HG03097 (cell line): ENCODE measurements around the gene CDX2.

Source experiments
- ATAC-seq: cut with Tn5 transposase; IDR thresholded peaks from one replicate; pipeline ENCODE4 v1.9.1; 2021; ENCODE audit not compliant: unreplicated experiment, low FRiP score

Gene CDX2

GRCh38 chr13:27919934-27920676 is 49.0 kb downstream of the CDX2 start, which contains the start of gene PDX1:
Gene PDX1 (plus strand): TSS chr13:27920000. CDS start chr13:27920139, 139 bp downstream.
- ATAC-seq = no peak

DNA sequence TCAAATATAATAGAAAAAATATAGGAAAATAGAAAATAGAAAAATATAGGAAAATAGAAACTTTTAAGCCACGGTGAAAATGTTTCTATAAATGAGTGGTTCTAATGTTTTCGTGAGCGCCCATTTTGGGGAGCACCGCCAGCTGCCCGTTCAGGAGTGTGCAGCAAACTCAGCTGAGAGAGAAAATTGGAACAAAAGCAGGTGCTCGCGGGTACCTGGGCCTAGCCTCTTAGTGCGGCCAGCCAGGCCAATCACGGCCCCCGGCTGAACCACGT is 49.5 kb downstream of the CDX2 start:
- ATAC-seq = no peak

- no peak for ATAC-seq
Measured at GRCh38 chr13:27918918-27919658, 50.0 kb downstream of the CDX2 start.

DNA sequence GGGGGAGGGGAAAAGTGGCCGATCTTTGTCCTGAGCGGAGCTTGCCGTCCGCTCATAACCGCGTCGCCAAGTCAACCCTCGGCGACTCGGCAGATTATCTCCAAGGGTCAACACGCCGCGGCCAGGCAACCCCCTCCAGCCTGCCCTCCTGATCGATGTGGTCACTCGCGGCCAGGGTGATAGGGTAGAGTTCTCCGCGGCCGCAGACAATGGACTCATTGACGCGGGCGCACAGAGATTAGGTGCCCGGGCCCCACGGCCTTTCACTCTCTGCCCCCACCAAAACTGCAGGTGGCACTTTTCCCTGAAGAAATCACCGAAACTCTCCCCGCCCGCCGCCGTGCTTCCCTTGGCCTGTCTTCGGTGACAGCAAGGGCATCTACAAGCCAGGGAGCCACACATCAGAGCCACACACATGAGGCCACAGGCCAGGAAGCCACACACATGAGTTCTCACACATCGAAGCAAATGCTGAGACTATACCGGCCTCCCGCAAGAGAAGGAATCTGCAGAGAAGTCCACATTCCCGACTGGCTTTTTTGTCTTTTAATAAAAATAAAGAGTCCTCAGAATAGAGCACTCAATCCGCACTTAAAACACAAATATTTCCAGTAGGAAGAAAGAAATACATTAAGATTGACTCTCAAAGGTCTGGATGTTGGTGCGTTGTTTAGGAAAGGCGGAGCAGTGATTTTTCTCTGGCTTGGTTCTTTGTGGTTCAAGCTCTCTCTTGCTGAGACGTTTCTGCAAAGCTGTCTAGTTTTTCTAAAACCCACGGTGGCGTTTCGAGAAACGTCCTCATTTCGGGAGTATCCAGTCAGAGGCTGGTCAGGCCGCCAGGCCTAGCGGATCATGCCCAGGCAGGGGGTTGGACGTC is 50.8 kb downstream of the CDX2 start:
- ATAC-seq = no peak

DNA sequence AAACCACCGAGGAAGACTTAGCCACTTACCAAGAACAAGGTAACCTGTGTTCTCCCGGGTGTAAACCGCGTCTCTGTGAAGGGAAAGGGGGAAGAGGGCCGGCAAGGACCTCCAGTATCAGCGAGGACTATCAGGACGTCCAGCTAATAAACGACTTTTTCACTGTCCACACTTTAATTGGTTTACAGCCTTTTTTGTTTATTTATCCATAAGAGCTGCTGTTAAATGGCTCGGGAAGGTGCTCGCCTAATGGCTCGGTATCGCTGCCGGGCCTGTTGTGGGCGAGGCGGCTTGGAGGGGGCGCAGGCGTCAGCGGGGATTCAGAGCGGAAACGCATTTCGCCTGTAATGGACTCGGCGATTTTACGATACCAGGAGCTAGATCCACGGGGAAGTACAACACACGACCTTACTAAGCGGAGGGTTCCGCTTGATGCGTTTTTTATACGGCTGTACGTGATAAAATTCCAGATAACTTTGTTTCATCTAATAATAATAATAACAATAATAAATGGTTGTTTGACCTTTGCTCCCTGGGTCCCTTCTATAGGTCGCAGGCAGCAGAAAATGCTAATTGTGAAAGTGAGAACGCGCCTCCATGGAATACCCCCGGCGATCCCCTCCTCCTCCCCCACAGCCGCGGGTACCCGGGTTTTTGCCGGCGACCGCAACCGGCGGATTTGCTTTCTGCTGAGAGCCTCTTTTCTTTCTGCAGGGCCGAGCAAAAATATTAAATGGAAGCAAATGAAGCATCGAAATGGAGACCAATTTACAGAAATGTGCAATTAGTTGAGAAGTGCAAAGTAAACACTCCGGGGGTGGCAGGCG is 51.8 kb downstream of the CDX2 start:
- no peak for ATAC-seq

DNA sequence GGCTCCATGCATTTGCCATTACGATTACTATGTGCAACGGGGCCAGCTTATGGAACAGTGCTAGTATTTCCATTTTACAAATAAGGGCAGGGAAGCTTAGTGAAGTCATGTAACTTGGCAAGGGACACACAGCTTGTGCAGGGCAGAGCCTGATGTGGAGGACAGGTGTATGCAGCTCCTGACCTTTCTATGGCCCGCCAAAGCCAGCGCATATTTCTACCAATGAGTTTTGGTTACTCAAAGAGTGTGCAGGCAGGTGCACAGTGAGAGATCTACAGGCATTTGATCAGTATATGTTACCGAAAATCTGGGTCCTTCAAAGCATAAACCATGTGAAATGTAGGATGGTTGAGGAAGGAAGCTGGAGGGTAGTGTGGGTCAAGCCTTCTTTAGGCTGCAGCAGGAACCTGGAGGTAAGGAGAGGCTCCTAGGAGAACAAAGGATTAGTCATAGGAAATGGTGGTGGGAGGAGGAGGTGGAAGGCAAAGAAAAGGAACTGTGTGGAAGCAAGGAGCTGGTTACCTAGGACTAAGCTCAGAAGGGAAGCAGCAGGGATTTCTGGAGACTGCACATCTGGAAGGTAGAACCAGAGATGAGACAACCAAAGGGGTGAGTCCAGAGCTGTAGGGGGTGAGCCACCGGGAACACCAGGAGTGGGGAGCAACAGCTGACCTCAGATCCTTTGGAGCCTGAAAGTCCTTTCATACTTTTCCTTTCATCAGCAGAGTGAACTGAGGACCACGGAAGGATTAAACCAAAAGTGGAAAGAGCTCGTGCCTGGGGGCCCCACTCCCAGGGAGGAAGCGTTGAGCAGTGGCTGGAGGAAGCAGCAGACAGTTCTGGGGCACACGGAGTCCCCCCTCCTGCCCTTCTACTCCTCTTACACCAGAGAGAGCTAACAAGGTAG is 53.6 kb downstream of the CDX2 start:
- ATAC-seq = no peak

- ATAC-seq = no peak
Measured at GRCh38 chr13:27913160-27913559, 56.0 kb downstream of the CDX2 start.

DNA sequence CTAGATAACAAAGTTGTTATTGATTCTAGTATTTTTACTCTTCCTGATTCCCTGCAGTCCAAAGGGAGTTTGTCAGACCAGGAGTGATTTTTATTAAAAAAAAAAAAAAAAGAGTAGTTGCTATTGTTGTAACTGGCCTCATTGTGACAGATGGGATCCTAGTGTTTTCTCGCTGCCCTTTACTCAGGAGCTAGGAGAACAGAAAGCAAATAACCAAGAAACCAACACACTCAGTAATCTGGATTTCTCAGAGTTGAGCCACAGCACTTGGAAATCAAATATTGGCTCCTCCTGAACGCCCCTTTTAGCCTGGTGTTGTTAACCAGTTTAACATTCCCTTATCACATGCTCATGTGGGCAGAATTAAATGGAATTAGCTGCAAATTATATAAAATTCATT is 57.6 kb downstream of the CDX2 start:
- ATAC-seq = no peak
